Gastroesophageal sphincter (tissue), 3 donors: ENCODE results near the gene GPATCH1.

ENCODE experiments used
- EP300 ChIP-seq: sonication (generic); formaldehyde crosslinking; IDR thresholded peaks from one replicate; pipeline ENCODE4 v1.6.1; 2017; ENCODE audit warnings: antibody characterized with exemption, mild to moderate bottlenecking
- POLR2A ChIP-seq, 2 donors: fragments of 450-650 bp; IDR thresholded peaks; one replicate each; pipeline ENCODE4 v1.6.1; 2017; ENCODE audit warnings: antibody characterized with exemption in 2 of 2, mild to moderate bottlenecking in 2 of 2, moderate library complexity in 1 of 2
- TF ChIP-seq, protein P1 (sequence below), 4 experiments: fragments of 200-600 bp in 2 of 4; fragments of 450-650 bp in 2 of 4; sonication (generic) in 1 of 4; IDR thresholded peaks; one replicate each; pipeline ENCODE4 v1.5.1; 2017 to 2019; ENCODE audit warnings: antibody characterized with exemption in 4 of 4, mild to moderate bottlenecking in 2 of 4, moderate library complexity in 2 of 4

DNA sequence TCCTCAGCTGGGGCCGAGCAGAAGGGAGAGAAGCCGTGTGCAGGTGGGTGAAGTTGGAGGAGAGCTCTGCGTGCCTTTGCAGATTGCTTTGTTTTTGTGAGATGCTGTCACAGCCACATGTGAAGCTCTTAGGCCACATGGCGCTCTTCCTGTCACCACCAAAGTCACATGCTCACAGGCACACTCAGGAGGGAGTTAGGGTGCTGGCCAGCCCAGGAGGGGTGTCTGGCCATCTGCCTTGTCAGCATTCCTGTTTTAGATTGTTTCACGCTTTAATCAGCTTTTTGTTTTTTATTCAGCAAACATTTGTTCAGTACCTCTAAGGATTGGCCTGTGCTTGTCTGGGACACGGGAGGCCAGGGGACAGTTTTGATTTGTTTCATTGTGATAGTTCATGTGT lies 21.9 kb downstream of the GPATCH1 start:
- TF ChIP-seq POLR2A (IDR thresholded peaks at IDR 0.05) (no peak), EP300 (no peak)
- TF ChIP-seq, protein P1, sequence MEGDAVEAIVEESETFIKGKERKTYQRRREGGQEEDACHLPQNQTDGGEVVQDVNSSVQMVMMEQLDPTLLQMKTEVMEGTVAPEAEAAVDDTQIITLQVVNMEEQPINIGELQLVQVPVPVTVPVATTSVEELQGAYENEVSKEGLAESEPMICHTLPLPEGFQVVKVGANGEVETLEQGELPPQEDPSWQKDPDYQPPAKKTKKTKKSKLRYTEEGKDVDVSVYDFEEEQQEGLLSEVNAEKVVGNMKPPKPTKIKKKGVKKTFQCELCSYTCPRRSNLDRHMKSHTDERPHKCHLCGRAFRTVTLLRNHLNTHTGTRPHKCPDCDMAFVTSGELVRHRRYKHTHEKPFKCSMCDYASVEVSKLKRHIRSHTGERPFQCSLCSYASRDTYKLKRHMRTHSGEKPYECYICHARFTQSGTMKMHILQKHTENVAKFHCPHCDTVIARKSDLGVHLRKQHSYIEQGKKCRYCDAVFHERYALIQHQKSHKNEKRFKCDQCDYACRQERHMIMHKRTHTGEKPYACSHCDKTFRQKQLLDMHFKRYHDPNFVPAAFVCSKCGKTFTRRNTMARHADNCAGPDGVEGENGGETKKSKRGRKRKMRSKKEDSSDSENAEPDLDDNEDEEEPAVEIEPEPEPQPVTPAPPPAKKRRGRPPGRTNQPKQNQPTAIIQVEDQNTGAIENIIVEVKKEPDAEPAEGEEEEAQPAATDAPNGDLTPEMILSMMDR (IDR thresholded peaks at IDR 0.05): no peak
